ENCODE measurements around the gene SOBP.

DNA sequence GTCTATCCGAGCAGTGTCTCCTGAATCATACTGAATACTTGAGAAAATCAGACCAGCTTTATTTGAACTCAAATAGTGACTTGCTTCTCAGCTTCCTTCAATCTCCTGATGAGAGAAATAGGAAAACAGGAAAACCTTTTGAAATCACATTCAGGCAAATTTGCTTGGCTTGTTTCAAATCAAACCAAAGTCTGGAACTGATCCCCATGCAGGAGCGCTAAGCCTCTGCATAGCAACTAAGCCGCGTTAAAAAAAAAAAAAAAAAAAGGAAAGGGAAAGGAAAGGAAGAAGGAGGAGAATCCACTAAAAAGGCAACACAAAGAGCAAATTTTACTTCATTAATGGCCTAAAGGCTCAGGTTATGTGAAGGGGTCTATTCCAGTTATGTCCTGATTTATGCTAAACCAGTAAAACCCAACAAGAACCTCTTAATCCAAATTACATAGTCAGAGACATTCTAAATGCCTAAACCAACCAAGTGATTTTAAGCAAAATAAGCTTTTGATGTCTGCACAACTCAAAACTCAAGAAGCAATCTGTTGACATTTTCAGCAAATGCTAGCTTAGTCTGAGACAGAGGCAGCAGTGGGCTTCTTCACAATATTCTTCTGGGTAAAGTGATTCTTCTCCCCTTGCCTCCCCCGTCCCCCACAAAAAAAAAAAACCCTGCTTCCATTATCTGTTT, 112.5 kb downstream of the SOBP start:
- TF ChIP-seq CREB1 (CRISPR knock-in tag; IDR thresholded peaks at IDR 0.05): no peak
- TF ChIP-seq, protein P1, sequence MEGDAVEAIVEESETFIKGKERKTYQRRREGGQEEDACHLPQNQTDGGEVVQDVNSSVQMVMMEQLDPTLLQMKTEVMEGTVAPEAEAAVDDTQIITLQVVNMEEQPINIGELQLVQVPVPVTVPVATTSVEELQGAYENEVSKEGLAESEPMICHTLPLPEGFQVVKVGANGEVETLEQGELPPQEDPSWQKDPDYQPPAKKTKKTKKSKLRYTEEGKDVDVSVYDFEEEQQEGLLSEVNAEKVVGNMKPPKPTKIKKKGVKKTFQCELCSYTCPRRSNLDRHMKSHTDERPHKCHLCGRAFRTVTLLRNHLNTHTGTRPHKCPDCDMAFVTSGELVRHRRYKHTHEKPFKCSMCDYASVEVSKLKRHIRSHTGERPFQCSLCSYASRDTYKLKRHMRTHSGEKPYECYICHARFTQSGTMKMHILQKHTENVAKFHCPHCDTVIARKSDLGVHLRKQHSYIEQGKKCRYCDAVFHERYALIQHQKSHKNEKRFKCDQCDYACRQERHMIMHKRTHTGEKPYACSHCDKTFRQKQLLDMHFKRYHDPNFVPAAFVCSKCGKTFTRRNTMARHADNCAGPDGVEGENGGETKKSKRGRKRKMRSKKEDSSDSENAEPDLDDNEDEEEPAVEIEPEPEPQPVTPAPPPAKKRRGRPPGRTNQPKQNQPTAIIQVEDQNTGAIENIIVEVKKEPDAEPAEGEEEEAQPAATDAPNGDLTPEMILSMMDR (IDR thresholded peaks at IDR 0.05): no peak
- TF ChIP-seq, protein P2, sequence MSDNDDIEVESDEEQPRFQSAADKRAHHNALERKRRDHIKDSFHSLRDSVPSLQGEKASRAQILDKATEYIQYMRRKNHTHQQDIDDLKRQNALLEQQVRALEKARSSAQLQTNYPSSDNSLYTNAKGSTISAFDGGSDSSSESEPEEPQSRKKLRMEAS (CRISPR knock-in tag; IDR thresholded peaks at IDR 0.05): no peak
- no peak for TF ChIP-seq JUN (CRISPR knock-in tag; IDR thresholded peaks at IDR 0.05)
- no peak for TF ChIP-seq NR2C2 (CRISPR knock-in tag; IDR thresholded peaks at IDR 0.05)
- TF ChIP-seq TCF7 (CRISPR knock-in tag; IDR thresholded peaks at IDR 0.05; ENCODE audit: low read depth): no peak
- TF ChIP-seq CREM (CRISPR knock-in tag; IDR thresholded peaks at IDR 0.05): no peak
- no peak for TF ChIP-seq SP1 (CRISPR knock-in tag; conservative IDR thresholded peaks at IDR 0.05)
- TF ChIP-seq, protein P3, sequence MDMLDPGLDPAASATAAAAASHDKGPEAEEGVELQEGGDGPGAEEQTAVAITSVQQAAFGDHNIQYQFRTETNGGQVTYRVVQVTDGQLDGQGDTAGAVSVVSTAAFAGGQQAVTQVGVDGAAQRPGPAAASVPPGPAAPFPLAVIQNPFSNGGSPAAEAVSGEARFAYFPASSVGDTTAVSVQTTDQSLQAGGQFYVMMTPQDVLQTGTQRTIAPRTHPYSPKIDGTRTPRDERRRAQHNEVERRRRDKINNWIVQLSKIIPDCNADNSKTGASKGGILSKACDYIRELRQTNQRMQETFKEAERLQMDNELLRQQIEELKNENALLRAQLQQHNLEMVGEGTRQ (CRISPR knock-in tag; IDR thresholded peaks at IDR 0.05): no peak
- TF ChIP-seq GABPB1 (CRISPR knock-in tag; IDR thresholded peaks at IDR 0.05): no peak
- TF ChIP-seq, protein P4, sequence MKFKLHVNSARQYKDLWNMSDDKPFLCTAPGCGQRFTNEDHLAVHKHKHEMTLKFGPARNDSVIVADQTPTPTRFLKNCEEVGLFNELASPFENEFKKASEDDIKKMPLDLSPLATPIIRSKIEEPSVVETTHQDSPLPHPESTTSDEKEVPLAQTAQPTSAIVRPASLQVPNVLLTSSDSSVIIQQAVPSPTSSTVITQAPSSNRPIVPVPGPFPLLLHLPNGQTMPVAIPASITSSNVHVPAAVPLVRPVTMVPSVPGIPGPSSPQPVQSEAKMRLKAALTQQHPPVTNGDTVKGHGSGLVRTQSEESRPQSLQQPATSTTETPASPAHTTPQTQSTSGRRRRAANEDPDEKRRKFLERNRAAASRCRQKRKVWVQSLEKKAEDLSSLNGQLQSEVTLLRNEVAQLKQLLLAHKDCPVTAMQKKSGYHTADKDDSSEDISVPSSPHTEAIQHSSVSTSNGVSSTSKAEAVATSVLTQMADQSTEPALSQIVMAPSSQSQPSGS (CRISPR knock-in tag; IDR thresholded peaks at IDR 0.05; ENCODE audit: borderline replicate concordance, low read depth): no peak
- no peak for TF ChIP-seq ESRRA (CRISPR knock-in tag; IDR thresholded peaks at IDR 0.05; ENCODE audit: borderline replicate concordance)
- TF ChIP-seq CBFB (CRISPR knock-in tag; IDR thresholded peaks at IDR 0.05; ENCODE audit: low read depth): no peak
- TF ChIP-seq, protein P5, sequence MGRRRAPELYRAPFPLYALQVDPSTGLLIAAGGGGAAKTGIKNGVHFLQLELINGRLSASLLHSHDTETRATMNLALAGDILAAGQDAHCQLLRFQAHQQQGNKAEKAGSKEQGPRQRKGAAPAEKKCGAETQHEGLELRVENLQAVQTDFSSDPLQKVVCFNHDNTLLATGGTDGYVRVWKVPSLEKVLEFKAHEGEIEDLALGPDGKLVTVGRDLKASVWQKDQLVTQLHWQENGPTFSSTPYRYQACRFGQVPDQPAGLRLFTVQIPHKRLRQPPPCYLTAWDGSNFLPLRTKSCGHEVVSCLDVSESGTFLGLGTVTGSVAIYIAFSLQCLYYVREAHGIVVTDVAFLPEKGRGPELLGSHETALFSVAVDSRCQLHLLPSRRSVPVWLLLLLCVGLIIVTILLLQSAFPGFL (CRISPR knock-in tag; IDR thresholded peaks at IDR 0.05; ENCODE audit: borderline replicate concordance): no peak

Measured in WTC11 (cell line).